Cortex of kidney (tissue), 1 donor: ENCODE measurements around the gene SEMA6A.

Experiments used
- DNase-seq: peaks from one replicate; lab custom pipeline; 2025; lab: John Stamatoyannopoulos, UW

The SEMA6A gene

DNA sequence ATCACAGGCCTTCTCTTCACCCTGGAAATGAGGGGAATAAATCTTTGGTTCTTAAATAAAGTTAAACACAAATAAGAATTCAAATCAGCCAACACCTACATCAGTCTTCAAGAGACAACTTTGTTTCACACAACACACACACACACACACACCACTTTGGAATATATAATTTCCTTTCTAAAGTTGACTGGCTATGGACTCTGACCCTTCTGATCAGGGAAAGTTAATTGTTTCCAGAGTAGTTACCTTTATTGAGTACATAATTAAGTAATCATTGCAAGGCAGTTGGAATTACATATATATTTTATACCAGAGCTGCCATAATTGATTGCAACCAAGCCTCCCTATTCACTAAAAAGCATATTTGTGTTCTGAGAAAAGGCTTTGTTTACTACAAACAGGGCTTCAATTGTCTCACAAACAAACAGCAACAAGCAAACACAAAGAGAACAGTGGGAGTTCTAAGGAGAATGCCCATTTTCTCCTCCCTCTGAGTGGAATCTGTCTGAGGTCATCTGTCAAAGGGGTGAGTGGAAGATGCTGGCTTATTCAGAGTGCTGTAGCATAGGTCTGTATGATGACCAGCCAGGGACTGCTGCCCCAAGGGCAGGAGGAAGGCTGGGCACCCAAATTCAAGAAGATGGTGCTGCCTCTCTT lies 136.6 kb downstream of the SEMA6A start:
- no peak for DNase-seq

DNA sequence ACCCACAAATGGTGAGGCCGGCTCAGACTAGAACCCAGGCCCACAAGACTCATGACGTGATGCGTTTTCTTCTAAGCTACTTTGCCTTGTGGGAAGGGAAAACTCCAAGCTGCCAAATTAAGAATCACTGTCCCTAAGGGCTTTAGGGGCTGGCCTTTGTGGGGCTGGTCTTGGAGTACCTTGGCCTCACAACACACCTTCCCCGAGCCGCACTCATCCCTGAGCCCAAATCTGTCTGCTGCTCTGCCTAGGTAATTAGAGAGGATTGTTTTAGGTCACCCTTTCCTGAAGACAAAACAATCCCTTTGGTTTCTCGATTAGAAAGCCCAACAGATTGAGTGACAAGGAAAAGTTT lies 137.3 kb downstream of the SEMA6A start:
- no peak for DNase-seq

DNA sequence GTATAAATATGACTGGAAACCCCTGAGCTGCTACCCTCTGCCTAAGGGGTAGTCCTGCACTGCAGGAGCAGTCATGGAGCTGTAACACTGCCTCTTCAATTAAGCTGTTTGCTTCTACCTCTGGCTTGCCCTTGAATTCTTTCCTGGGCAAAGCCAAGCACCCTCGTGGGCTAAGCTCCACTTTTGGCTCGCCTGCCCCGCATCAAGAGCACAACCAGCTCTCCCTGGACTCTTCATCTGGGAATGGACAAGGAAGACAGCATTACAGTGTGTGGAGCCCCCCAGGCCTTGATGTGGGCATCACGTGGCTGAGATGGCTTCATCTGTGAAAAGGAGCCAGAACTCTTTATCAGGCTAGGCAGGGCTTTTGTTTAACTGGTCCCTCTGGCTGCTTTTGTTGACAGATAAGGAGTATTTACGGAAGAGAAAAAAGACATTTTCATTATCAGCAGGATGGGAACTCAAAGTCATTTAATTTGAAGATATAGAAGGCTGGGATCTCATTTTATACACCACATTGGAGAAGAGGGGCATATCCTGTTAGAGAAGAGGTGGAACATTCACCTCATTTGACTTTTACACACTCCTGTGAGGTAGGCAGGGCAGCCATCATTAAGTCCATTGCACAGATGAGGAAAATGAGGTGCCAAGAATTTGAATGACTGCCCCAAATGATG lies 137.8 kb downstream of the SEMA6A start:
- no peak for DNase-seq

DNA sequence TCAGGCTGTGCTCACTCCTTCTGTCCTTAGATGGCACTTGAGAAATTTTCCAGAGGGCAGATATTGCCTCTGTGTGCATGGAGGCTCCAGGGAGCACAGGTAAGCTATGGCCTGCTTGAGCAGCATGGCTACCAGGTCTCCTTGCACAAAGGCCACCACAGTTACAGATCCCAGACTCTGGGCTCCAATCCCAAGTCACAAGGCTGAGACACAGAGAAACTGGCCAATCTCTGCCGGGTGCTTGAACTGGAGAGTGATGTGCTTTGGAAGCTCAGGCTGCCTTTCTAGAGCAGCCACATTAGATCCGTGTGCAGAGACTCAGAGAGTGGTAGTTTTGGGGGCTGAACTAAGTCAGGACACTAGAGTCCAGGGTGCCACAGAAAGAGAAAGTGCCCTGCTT lies 145.7 kb downstream of the SEMA6A start:
- DNase-seq = no peak

DNA sequence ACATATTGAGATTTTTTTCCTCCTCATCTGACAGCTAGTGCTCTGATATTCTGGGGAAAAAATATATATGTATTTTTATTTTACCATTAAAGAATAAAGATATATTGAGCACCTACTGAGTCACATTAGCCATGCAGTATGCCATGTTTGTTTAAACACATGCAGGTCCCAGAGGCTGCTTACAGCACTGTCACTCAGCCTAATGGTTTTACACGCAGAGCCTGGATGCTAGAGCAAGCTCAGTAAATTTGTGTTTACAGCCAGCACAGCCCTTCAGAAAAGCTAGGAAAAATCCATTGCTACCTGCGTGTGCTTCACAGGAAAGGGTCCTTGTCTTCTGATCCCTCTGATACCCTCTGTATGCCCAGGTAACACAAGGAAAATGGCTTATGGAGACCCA lies 146.2 kb downstream of the SEMA6A start:
- DNase-seq = no peak

DNA sequence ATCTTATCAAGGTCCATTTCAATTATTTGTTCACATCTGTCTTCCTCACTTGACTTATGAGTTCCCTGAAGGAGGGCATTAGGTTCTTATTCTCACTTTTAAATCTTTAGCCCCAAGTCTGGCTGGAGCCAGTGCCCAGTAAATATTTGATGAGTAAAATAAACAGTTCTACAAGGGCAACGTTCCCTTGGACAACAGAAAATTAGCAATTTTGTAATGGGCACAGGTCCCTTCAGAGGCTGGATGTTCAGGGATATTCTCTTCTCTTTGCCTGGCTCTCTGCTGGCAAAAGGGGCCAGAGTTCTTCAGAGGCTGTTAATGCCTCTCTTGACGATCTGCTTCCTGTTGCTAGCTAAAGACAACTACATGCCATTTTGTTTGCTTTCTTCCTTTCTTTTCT lies 149.7 kb downstream of the SEMA6A start:
- no peak for DNase-seq

DNA sequence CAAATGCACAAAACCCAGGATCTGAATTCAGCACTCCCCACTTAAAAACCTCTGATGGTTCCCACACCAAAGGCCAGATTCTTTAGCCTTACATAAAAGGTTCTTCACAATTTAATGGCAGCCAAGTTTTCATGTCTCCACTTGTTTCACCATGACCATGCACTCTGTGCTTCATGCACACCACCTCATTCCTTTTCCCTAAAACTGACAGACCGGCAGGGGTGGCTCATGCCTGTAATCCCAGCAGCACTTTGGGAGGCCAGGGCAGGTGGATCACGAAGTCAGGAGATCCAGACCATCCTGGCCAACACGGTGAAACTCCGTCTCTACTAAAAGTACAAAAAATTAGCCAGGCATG lies 150.4 kb downstream of the SEMA6A start:
- no peak for DNase-seq

DNA sequence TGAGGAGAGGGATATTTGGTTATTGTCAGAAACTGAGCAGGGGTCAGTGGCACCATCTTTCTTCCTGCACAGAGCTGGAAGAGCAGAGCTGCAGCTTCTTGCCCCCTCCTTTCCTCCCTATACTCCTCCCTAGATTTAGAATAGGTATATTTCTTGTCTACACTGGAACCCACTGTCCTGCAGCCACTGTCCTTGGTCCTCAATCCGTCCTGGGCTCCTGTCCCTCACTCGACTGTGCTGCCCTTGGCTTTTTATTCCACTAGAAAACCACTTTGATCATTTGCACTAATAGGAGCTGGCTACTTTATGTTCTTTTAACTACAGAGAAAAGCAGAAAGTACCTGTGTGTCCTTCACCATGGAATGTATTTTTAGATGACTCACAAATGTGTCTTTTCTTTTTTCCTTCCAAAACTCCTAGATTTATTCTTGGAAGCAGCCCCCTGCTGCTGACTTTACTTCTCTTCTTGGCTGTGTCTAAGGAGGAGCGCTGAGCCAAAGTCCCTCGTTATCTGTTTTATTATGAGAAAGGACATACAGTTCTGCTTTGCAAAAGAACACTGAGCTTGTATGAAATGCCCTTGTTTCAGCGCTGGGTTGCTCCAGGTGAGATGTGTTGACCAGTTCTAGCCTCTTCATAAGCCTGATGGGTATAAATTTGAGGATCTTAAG lies 150.9 kb downstream of the SEMA6A start:
- DNase-seq = no peak

DNA sequence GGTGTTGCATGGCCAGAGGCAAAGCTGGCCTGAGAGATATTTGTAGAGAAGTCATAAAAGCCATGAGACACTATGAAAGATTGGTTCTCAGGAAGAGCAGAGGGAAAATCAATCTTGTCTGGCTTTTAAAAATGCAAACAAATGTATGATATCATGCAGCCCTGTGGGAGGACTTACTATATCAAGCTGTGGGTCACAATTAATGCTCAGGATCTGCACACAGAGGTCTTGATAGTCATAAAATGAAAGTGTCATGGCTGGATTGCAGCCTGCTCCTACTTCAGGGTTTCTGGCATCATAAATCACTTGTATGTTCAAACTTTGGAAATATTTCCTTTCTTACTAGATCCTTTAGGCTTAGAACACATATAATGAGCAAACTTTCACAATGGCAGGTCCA lies 151.5 kb downstream of the SEMA6A start:
- no peak for DNase-seq

DNA sequence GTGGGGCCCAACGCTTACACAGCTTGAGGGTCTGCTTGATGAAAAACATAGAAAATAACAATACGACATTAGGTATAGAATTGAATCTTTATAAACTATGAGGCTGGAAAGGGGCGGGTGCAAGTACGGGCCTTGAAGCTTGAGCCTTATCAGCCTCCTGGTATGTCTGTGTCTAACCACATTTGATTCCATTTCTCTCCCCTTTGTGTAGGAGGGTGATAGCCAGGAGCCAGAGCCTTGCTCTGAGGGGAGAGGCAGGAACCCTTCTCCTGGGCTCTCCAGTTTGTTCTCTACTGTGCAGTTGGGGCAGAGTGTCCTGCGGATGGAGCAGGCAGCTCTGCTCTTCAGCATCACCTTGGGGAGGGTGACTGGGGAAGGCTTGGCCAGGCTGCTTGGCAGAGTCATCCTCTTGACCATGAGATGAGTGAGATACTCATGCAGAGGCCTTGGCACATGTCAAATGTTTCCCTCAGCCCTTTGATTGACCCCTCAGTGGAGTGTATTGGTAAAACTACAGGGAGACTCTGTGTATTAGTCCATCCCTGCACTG lies 153.5 kb downstream of the SEMA6A start:
- no peak for DNase-seq

DNA sequence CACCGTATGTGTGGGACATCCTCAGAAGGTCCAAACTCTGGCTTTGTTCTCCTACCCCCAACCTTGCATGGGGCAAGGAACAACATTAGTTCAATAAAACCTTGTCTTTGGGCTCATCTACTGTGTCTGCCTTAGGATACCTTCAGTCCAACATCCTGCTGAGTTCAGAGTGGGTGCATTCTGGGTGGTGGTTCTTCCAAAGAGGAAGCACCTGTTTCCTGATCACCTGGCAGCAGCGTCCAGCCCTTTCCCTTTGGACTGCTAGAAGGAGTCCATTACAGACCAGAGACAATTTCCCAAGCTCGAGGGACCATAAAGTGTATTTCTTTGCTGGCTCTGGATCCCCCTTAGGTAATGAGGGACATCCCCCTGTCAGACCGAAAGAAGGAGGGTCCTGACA lies 154.1 kb downstream of the SEMA6A start:
- no peak for DNase-seq

DNA sequence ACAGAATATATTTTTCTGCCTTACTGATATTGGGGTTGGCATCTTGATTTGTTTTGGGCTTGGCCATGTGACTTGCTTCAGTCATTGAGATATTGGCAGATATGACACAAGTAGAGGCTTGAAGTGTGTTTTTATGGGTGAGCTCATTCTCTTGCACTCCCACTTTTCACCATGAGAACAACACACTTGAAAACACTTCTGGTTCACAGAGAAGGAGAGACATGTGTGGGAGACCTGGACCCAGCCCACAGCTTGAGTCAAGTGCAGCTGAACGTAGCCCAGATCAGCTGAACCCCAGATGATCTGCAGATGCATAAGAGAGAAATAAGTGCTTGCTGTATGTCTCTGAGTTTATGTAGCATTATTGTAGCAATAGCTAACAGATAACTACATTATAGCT lies 155.4 kb downstream of the SEMA6A start:
- DNase-seq = no peak

DNA sequence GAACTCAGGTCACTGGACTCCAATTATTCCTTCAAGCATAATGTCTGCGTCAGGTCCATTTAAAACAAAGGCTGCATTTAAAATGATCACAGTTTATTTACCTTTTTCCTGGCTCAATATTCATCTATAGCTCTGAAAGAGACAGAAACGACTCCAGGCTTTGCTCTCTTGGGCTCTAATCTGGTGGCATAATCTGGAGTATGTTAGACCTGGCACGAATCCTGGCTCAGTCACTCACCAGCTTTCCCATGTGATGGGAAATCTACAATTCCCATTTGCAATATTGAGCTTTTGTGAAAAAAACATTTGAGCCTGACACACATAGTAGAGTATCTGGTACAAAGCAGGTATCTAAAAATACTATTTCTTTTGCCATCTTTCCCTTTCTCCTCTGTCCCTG lies 155.8 kb downstream of the SEMA6A start:
- DNase-seq = no peak

DNA sequence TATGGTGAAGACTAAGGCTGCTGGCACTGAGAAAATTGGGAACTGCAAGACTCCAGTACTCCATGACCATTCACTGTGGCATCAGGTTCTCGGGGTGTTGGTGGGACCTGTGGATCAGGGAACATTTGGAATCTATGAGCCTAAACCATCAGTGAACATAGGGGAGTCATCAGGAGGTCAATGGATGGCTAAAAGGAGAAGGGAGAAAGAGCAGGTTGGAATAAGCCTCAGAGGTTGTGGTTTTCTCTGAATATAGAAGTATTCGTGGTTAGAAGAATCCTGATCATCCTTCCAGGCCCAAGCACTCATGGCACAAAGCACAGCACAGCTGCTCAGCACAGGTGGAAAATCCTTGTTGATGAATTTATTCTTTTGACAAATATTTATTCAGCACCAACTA lies 156.6 kb downstream of the SEMA6A start:
- no peak for DNase-seq

DNA sequence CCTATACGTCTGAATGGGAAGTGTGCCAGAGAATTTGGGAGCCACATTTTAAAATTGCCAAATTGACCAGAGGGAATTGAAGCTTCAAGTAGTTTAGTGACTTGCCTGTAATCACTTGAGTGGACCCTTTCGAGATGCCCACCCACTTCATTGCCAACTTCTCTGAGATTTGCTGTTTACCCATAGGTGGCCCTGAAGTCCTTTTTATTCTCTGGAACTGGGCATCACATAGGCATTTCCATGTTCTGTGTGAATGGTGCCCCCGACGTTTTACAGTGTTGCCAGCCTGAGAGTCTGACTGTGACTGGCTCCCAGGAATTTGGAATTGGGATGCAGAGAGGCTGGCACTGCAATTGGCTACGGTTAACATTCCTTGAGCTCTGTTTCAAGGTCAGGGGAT lies 158.6 kb downstream of the SEMA6A start:
- no peak for DNase-seq

DNA sequence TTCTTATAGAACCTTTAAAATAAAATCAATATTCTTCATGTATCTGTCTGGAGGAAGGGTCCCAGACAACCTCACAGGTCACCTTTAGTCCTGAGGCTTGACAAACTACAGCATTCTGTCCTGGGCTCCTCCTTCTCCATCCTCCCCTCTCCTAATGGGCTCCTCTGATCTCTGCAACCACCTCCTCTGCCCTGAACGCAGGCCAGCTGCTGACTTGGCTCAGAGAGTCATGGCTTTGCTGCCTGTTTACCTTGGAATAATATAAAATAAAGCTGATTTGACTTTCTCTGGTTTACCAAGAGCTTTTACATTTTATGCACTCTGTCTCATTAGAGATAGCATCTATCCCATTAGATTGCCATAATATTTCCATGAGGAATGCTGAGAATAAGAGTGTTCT lies 159.4 kb downstream of the SEMA6A start:
- no peak for DNase-seq

DNA sequence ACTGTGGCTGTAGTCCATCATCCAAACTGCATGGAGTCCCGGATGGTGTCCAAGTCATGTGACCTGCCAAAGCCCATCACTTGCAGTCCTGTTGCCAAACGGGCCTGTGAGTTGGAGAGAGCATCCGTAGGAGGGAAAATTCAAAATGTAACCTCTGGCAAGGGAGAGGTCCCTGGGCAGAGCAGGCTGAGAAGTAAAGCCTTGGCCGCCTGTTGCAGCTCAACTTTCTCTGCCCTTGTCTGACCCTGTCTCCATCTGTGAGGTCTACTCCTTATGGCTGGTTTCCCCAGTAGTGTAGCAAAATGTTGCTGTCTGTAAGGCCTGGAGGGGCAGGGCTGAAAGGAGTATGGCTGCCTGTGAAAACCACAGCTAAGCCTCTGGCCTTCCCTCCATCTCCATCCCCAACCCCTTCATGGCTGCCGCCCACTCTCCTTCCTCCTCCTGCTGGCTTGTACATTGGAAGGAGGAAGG lies 163.5 kb downstream of the SEMA6A start:
- no peak for DNase-seq

DNA sequence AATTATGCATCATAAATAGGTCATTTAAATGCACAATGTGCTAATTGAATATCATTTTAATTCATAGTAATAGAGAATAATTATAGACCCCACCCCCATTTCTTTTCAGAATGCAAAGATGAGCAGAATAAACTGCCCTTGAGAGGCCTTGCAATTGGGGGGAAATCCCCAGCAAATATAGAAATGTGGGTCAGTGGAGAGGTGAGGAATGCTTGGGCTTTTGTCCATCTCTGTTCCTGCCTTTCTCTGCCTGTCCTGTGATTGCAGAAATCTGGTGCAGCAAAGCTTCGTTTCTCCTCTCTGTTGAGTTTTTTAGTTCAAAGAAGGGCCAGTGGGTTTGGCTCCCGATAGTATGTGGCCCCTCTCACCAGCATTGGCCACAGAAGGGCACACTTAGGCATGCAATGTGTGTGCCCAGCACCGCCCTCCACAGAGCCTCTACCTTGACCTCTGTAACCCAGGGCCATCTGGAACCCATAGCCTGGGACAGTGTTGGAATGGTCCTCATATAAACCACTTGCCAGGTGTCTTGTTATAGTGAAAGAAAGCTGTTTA lies 164.2 kb downstream of the SEMA6A start:
- no peak for DNase-seq

DNA sequence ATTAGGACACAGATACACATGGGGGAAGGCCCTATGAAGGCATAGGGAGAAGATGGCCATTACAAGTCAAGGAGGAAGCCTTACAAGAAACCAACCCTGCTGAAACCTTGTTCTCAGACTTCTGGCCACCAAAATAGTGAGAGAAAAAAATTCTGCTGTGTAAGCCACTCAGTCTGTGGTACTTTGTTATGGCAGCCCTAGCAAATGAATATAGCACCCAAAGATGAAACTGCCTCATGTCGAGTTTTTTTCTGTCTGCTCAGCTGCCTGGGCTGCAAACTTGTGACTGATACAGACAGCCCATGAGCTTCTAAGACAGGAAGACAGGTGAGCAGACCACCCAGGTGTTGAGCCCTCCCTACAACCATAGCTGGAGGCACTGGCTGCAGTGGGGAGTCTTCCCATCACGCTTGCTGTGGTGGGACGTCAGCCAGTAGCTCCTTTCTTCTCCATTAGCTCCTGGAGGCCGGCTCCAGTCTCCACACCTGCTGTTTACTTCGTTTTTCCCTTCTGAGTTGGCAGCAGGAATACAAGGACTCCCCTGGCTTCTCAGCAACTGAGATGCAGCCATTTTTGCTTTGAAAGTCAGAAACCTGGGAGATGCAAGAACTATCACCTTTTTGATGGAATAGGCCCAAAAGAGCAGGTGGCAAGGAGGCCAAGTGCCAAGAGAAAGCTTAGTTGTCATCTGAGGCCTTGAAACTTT lies 164.9 kb downstream of the SEMA6A start:
- no peak for DNase-seq

DNA sequence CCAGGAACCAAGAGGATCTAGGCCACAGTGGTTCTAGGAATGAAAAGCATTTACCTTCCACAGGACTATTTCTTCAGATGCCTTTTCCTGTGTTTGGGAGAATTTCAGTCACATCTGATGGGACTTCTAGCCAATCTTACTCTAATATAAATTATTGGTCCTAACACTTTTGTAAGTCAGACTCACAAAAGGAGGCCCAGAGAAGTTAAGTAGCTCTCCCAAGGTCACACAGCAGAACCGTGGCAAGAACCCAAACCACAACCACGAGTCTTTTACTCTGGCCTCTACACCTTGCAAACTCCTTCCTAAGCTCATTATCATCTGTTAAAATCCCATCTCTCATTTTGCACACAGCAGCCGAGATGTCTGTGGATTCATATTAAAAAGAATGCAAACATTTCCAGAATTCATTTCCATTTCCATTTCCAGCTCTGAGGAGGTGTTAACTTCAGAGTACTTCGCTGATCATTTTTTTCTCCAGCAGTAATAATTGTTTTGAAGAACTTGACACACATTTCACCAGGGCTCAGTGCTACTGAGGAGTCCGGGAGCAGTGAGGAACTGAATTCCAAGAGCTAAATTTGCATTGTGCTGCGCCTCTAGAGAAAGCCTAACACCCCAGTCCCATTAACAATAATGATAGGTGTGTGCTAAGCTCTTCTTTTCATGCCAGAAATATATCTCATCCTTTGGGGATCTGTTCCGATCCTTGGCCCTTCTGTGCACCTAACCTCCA lies 168.1 kb downstream of the SEMA6A start:
- no peak for DNase-seq

DNA sequence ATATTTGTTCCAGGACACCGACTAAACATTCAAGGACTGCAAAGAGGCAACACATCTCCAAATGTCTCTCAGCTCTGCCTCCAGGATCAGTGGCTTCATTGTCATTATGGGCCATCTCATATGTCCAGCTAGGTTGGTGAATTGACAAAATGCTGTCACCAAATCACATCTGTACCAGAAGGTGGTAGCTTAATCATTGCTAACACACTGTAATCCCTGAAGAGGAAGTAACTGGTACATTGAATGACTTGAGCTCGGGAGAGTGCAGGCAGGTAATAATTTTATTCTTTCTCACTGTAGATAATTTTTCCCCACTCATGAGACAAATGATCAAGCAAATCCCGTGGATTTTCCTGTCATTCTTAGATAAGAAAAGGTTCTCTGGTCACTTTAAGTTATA lies 169.8 kb downstream of the SEMA6A start:
- no peak for DNase-seq

DNA sequence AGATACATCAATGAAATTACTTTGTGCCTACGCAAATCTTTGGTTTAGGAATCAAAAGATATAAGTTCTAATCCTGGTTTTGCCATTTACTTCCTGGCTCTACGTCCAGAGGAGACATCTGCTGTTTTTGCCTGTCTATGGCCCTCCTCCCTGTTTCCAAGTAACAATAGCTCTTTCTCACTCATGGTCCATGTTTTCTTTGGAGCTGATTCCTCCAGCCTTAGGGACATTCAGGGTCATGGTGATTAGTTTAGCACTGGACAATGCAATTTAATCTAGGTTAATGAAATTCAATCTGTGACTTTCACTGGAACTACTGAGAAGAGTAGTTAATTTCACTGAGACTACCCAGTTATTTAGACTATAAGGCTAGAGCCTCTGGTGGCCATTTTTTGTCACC lies 170.6 kb downstream of the SEMA6A start:
- no peak for DNase-seq
